HTERT RPE-1 (cell line): ENCODE measurements around the gene CDKL5.

Experiments used
- in situ Hi-C: fragments of 300-500 bp; cut with MboI; formaldehyde crosslinking; loops from 4 replicates; pipeline ENCODE4 v1.14.3; 2020; ENCODE audit warnings: low sequenced_read_pairs

The CDKL5 gene

GRCh38 chrX:18687856-18688495 lies 262.6 kb downstream of the CDKL5 start:
- in situ Hi-C loops = no loop called here

- in situ Hi-C loops = no loop called here
Measured at GRCh38 chrX:18691431-18691830, 266.0 kb downstream of the CDKL5 start.

- in situ Hi-C loops = no loop called here
Measured at GRCh38 chrX:18692541-18692940, 267.1 kb downstream of the CDKL5 start.

GRCh38 chrX:18696653-18697052 lies 271.2 kb downstream of the CDKL5 start:
- in situ Hi-C loops = no loop called here

GRCh38 chrX:18698737-18699650 lies 273.6 kb downstream of the CDKL5 start:
- in situ Hi-C loops = no loop called here

GRCh38 chrX:18701621-18702361 lies 276.4 kb downstream of the CDKL5 start:
- in situ Hi-C loops = no loop called here

GRCh38 chrX:18702362-18703195 lies 277.2 kb downstream of the CDKL5 start:
- in situ Hi-C loops = no loop called here
